Measurements from ENCODE around the gene SLC24A4. TPM values are rescaled to one million over a fixed set of nuclear protein-coding genes. Genes with fewer than 3 reads are reported as not detected.

SLC24A4 gene
- polyA plus RNA-seq, 1 donor from 2014 or later = 0.17 TPM

- H3K27ac ChIP-seq (ENCODE audit: low read length) = no peak overlapping the region
- H3K4me2 ChIP-seq (ENCODE audit: low read length) = no peak overlapping the region
- H4K20me1 ChIP-seq (ENCODE audit: insufficient read depth) = no peaks in the 10 kb centered on the region
- no peak overlapping the region for H3K9ac ChIP-seq (ENCODE audit: low read length)
- no peaks in the 10 kb centered on the region for H3K27me3 ChIP-seq (ENCODE audit: insufficient read depth, low read depth, low read length)
- H3F3A ChIP-seq (ENCODE audit: insufficient read depth, low read length, poor library complexity, severe bottlenecking) = no peaks in the 10 kb centered on the region
- TF ChIP-seq CTCF (IDR thresholded peaks at IDR 0.05; ENCODE audit: poor library complexity, severe bottlenecking) = no peak
- TF ChIP-seq SMC3 (conservative IDR thresholded peaks at IDR 0.05; ENCODE audit: poor library complexity) = no peak
- TF ChIP-seq, protein P1, sequence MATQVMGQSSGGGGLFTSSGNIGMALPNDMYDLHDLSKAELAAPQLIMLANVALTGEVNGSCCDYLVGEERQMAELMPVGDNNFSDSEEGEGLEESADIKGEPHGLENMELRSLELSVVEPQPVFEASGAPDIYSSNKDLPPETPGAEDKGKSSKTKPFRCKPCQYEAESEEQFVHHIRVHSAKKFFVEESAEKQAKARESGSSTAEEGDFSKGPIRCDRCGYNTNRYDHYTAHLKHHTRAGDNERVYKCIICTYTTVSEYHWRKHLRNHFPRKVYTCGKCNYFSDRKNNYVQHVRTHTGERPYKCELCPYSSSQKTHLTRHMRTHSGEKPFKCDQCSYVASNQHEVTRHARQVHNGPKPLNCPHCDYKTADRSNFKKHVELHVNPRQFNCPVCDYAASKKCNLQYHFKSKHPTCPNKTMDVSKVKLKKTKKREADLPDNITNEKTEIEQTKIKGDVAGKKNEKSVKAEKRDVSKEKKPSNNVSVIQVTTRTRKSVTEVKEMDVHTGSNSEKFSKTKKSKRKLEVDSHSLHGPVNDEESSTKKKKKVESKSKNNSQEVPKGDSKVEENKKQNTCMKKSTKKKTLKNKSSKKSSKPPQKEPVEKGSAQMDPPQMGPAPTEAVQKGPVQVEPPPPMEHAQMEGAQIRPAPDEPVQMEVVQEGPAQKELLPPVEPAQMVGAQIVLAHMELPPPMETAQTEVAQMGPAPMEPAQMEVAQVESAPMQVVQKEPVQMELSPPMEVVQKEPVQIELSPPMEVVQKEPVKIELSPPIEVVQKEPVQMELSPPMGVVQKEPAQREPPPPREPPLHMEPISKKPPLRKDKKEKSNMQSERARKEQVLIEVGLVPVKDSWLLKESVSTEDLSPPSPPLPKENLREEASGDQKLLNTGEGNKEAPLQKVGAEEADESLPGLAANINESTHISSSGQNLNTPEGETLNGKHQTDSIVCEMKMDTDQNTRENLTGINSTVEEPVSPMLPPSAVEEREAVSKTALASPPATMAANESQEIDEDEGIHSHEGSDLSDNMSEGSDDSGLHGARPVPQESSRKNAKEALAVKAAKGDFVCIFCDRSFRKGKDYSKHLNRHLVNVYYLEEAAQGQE (IDR thresholded peaks at IDR 0.05; ENCODE audit: borderline replicate concordance) = no peak
- no peak for TF ChIP-seq RAD21 (conservative IDR thresholded peaks at IDR 0.05)
- H3K9me3 ChIP-seq (ENCODE audit: low read length) = no peaks in the 10 kb centered on the region
- H3K79me2 ChIP-seq (replicated peaks; ENCODE audit: insufficient read depth, low read length) = no peaks in the 10 kb centered on the region
- H3K36me3 ChIP-seq (ENCODE audit: insufficient read depth, low read length) = no peaks in the 10 kb centered on the region
- H3K4me3 ChIP-seq (ENCODE audit: low read length) = no peak overlapping the region
- no peaks in the 10 kb centered on the region for H3K9me2 ChIP-seq (ENCODE audit: insufficient read depth, low read length)
- H2AFZ ChIP-seq (ENCODE audit: low read depth, low read length) = no peak overlapping the region
Measured at GRCh38 chr14:92451755-92452154, 128.8 kb downstream of the SLC24A4 start.

DNA sequence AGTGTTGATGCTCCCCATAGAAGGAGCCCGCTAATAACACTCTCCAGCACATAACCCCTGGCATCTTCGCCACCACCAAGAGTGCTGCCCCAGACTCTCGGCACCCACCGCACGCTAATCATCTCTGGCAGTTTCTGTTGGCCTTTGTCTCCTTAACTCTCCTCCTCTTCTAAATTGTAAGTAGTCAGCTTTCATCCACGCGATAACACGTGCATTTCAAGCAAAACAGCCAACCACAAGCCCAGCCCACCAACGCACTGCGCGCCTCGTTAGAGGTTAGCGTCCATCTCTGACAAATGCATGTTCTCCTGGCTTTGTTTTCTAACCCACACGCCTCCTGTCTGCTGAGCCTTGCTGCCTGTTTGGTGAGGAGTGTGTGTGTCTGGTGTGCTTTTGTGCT, 129.5 kb downstream of the SLC24A4 start:
- Histone ChIP-seq H3K4me2 (ENCODE audit: low read length) (no peak overlapping the region), H4K20me1 (ENCODE audit: insufficient read depth) (no peaks in the 10 kb centered on the region), H3K36me3 (ENCODE audit: insufficient read depth, low read length) (no peaks in the 10 kb centered on the region), H3K79me2 (replicated peaks; ENCODE audit: insufficient read depth, low read length) (no peaks in the 10 kb centered on the region), H3K27ac (ENCODE audit: low read length) (no peak overlapping the region), H3K9ac (ENCODE audit: low read length) (no peak overlapping the region), H3K9me3 (ENCODE audit: low read length) (no peaks in the 10 kb centered on the region), H3K4me3 (ENCODE audit: low read length) (no peak overlapping the region), H2AFZ (ENCODE audit: low read depth, low read length) (no peak overlapping the region), H3K27me3 (ENCODE audit: insufficient read depth, low read depth, low read length) (no peaks in the 10 kb centered on the region), H3F3A (ENCODE audit: insufficient read depth, low read length, poor library complexity, severe bottlenecking) (no peaks in the 10 kb centered on the region), H3K9me2 (ENCODE audit: insufficient read depth, low read length) (no peaks in the 10 kb centered on the region)
- no peak for TF ChIP-seq EZH2 (IDR thresholded peaks at IDR 0.05; ENCODE audit: borderline replicate concordance, insufficient read depth, low read length, poor library complexity, severe bottlenecking)
- no peak for TF ChIP-seq POLR2AphosphoS5 (IDR thresholded peaks at IDR 0.05)
- TF ChIP-seq RAD21 (conservative IDR thresholded peaks at IDR 0.05) = no peak
- TF ChIP-seq, protein P1 (IDR thresholded peaks at IDR 0.05; ENCODE audit: borderline replicate concordance) = no peak
- no peak for TF ChIP-seq EP300 (conservative IDR thresholded peaks at IDR 0.05; ENCODE audit: poor library complexity, severe bottlenecking)
- no peak for TF ChIP-seq TAF1 (IDR thresholded peaks at IDR 0.05; ENCODE audit: low read depth)
- TF ChIP-seq CTCF (IDR thresholded peaks at IDR 0.05; ENCODE audit: poor library complexity, severe bottlenecking) = no peak
- no peak for TF ChIP-seq SMC3 (conservative IDR thresholded peaks at IDR 0.05; ENCODE audit: poor library complexity)
- no peak for TF ChIP-seq MXI1 (conservative IDR thresholded peaks at IDR 0.05; ENCODE audit: poor library complexity, severe bottlenecking)

Data from neural cell (in vitro differentiated cells).